WI38 (cell line): ENCODE results near the gene GPR137B.

Experiments used
- H3K4me3 ChIP-seq: 2 replicates; pipeline ENCODE4 v1.5.1; 2011; ENCODE audit warnings: low read depth, mild to moderate bottlenecking, control low read depth, low read length
- CTCF ChIP-seq: IDR thresholded peaks from 2 replicates; pipeline ENCODE4 v1.5.1; 2012; ENCODE audit warnings: low read depth, mild to moderate bottlenecking, control low read depth, low read length

The GPR137B gene

DNA sequence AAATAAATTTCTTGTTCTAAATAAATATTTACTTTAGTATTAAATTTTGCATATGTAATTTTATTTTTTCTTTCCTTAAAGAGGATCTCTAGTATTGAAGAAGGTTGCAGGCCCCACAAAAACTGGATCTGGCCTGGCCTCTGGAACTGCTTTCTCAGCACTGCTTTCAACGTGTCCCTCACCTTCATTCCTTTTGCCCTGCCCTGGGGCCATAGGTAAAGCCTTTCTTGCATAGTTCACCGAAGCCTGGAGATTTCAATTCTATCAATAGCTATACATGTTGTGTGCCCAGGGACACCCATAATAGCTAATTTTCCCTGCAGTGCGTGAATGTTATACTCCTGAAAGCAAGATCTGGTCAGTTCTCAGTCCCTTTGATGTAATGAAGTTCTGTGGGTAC lies 12.0 kb upstream of the GPR137B start:
- H3K4me3 ChIP-seq: no peak overlapping the region
- TF ChIP-seq CTCF: no peak

- TF ChIP-seq CTCF: no peak
- H3K4me3 ChIP-seq: no peak overlapping the region
These were observed 10.4 kb upstream of the GPR137B start for GRCh38 chr1:236131916-236132315.

DNA sequence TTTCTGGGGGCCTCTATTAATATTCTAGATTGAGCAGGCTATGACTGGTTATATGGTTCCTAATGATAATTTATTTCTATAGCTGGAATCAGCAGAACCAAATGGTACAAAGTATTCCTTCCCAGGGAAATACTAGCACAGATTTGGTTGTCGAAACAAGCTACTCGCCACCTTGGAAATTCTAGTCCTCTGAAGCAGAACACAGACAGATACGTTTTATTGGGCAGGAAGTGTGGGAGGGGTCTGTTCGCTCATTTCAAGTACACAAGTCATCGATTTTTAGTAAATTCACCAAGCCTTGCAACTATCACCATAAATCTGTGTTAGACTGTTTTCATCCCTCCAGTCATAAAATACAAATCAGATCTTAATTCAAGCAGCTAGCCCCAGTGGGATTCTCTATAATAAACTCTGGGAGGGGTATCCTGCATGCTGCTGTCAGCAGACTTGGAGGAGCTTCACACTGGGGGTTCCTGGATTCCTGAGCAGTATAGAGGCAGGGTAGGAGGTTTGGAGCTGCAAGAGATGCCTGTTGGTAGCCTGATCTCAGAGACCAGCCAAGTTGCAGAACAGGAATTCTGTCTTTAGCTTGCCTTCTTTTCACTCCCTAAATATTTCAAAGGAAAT lies 9.8 kb upstream of the GPR137B start:
- no peak overlapping the region for H3K4me3 ChIP-seq
- no peak for TF ChIP-seq CTCF

- no peak for TF ChIP-seq CTCF
- no peak overlapping the region for H3K4me3 ChIP-seq
These were observed 9.0 kb upstream of the GPR137B start for GRCh38 chr1:236133339-236133738.

- TF ChIP-seq CTCF: no peak
- H3K4me3 ChIP-seq: no peak overlapping the region
These were observed 8.5 kb upstream of the GPR137B start for GRCh38 chr1:236133802-236134201.

GRCh38 chr1:236137285-236137852 lies 5.0 kb upstream of the GPR137B start:
- no peak overlapping the region for H3K4me3 ChIP-seq
- TF ChIP-seq CTCF: no peak

DNA sequence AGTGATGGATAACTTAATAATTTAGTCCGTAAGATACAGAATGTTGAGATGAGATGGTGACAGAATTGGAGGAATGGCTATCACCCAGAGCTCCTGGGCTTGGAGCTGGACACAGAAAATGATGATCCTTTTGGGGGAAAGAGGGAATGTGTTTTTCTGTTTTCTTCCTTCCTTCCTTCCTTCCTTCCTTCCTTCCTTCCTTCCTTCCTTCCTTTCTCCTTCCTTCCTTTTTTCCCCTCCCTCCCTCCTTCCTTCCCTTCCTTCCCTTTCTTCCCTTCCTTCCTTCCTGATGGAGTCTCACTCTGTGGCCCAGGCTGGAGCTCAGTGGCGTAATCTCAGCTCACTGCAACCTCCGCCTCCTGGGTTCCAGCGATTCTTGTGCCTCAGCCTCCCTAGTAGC lies 2.8 kb upstream of the GPR137B start:
- TF ChIP-seq CTCF: no peak
- no peak overlapping the region for H3K4me3 ChIP-seq
